NCI-H526 (cell line): ENCODE measurements around the gene GRB14.

Experiments
- DNase-seq, 2 experiments: peaks; one replicate each; lab custom pipeline; 2025; lab: John Stamatoyannopoulos, UW

GRB14 gene

DNA sequence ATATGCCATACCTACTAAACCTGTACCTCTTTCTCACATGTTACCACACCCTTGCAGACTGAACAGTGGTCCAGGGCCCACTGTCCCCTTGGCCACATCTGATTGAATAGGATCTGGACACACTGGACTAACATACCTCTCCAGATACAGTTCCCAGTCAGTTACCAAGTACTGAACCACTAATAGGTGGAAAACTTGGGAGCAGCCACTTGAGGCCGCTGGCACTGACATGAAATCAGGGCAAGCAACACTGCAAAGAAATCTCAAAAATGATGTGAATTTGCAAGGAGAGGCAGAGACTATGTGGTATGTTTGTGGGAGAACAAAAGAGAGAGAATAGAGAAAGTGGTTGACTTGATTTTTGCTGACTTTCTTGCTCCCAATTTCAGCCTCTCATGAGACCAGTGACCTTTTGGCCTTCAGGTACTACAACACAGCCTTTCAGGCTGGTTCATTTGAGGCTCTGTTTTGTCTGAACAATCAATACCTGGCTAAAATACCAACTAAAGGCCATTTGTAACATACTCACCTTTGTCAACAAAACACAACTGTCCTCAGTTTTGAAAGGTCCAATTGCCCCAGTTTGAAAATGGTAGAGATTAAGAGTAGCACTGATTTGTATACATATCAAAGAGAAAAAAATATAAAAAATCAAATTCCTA, 7.8 kb downstream of the GRB14 start:
- no peak for DNase-seq

DNA sequence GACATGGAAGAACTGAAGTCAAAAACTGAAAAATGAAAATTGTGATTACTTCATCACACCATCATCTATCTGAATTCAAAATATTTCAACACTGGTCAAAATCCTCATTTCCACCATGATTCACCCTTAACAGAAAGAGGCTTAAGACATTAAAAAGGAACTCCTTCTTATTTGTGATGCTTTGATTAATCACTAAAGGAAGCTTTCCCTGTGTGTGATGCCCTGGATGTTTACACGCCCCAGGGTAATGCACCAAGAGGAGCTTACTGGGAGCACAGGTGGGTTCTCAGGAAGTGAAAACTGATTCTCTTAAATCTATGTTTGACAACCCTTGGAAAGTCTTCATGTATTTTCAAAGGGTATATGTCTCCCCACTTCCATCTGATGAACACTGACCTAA, 11.5 kb downstream of the GRB14 start:
- DNase-seq, result no peak

DNA sequence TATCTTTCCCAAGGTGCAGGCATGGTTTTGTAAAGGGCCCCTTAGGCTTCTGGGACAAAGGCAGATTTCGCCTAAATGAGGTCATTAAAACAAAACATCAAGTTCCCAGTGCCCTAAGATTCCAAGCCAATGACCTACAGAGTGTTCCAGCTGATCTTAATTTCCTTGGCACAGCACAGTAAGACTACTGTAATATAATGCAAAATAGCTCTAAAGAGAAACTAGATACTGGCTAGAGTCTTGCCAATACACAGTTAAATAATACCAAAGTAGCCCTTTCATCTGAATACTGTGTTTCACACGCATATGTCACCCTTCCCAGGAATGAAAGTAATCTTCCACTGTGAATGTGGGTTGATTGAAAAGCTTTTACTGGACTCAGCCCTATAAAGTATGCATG, 14.7 kb downstream of the GRB14 start:
- DNase-seq, result no peak

DNA sequence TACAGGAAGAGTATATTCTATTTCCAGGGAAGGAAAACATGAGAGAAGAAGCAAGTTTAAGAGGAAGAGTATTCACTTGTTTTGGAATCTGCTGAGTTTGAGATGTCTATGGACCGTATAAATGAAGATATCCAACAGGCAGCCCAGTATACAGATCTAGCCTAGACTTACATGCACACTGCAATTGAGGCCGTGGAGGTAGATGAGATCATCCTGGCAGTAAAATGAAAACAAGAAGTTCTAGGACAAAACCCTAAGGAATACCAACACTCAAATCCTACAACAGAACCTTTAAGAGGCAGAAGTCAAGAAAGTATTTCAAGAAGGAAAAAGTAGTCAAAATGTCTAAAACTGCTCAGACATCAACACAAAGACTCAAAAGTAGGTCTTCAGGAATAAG, 16.0 kb downstream of the GRB14 start:
- no peak for DNase-seq

DNA sequence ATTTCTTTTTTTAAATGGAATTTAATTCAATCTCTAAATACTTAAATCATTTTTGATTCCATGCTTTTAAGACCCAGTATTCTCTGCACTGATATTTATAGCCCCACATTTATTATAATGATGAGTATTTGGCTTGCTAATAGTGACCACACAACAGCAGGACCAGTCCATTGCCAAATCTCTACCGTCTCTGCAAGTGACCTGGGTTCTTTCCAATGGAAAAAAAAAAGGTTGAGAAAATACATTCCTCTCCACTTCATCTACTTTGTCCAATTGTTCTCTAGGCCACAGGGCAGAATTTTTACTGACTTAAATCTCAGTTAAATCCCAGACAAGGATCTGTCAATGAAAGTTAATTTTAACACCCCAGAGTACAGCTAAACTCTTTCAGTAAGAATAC, 20.5 kb downstream of the GRB14 start:
- DNase-seq, result no peak

DNA sequence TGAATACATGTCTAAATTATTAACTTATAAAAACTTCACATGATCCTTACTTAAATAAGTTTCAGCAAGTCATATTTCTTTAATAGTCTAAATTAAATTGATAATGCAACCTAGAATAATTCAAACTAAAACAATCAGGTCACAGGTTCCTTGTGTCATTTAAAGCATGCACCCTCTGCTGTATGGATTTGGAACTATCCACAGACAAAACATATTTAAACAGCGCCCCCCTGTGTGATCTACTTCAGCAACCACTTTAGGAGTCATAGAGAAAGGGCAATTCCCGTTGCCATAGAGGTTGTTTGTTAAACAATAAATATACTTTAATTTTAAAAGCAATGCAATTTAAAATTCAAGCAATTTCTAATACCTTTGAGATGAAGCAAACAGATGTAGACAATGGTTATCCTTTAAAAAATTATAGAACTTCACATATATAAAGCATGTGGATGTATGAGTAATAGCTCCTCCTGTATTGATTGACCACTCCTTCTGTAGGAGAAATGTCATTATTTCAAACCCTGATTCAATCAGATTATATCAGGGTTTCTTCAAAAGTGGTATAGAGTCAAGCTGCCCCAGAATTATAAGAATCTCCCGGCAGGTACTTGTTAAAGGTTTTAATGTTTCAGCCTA, 21.2 kb downstream of the GRB14 start:
- DNase-seq, result peak; percentile 22 to 85

DNA sequence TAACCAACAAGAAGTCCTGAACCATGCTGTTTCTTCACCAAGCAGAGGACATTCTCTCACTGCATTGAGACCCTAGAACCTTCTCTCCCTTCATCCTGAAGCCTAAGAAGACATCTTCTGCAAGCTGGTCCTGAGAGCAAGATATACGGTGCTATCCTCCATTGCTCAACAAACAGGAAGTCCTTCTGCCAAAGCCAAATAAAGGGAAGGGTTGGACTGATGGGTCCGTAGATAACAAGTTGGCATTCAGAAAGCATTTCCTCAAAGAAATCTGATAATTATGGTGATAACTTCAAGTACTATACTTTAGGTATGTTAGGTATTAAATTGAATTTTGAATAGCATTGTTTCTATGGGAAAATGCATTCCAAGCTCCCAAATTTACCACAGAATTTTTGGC, 23.3 kb downstream of the GRB14 start:
- DNase-seq, result no peak

DNA sequence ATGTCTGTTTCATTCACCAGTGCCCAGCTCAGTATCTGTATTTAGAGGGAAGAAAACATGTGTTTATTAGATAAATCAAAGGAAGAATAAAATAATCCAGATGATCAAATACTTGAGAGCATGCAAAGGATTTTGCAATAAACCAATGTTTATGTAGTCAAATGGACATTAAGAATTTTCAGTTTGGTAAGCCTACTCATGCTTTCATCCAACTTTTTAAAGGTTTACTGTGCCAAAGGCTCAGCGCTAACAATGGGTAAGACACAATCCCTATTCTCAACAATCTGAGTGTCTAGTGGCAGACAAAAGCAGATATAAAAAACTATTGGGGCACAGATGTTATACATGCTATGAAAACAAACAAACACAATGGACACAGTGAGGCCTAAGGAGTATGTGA, 26.3 kb downstream of the GRB14 start:
- DNase-seq, result no peak

DNA sequence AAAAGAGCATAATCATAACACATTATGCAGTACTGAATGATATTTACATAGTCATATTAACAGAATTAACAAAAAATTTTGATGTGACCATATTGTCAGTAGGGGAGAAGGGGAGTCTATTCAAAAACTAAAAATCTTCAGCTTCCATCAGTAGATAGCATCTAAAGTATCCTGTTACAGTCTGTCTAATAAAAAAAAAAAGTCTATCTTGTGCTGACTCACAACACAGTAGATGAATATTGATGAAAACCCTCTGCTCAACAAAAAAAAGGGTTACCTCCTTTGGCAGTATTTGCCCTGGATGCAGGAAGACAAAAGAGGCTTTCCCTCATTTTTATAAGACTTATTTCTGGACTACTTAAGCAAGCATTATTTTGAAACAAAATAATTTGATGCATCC, 27.3 kb downstream of the GRB14 start:
- DNase-seq, result no peak

DNA sequence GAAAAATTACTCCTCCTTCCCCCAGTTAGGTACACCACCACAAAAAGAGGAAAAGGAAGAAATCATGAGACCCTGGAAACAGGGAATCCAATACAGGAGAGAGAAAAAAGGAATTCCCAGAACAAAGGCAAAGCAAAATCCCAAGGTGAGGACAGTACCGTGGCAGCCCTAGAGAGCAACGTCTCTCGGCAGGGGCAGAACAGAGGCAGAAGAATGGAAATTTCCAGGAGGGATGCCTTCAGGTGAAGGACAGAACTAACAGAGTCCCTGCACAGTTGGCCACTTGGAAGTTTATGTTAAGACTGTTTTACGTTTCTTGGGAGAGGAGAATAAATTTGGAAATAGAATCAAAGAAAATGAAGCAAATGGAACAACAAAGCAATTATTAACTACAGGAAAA, 27.7 kb downstream of the GRB14 start:
- no peak for DNase-seq

DNA sequence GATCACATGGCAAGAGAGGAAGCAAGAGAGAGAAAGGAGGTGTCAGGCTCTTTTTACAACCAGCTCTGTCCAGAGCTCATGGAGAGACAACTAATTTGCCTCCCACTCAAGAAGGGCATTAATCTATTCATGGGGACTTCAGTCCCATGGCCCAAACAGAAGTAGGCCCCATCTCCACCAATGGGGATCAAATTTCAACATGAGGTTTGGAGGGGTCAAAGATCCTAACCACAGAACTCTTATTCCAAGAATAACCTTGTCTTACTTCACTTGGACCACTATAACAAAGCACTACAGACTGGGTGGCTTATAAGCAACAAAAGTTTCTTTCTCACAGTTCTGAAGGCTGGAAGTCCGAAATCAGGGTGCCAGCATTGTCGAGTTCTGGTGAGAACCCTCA, 31.8 kb downstream of the GRB14 start:
- no peak for DNase-seq

DNA sequence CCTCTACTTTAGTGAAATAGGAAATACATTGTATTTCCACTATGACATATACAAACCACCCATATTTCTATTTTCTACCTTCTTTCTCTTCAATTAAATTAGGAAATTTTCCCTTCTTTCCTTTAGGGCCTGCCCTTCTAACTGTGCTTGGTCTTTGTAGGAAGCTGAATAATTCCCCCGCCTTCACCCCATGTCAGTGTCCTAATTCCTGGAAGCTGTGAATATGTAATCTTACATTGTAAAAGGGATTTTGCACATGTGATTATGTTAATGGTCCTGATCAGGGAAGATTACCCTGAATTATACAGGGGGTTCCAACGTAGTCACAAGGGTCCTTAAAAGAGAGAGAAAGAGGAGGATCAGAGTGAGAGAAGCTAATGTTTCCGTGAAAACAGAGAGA, 40.2 kb downstream of the GRB14 start:
- DNase-seq, result no peak

DNA sequence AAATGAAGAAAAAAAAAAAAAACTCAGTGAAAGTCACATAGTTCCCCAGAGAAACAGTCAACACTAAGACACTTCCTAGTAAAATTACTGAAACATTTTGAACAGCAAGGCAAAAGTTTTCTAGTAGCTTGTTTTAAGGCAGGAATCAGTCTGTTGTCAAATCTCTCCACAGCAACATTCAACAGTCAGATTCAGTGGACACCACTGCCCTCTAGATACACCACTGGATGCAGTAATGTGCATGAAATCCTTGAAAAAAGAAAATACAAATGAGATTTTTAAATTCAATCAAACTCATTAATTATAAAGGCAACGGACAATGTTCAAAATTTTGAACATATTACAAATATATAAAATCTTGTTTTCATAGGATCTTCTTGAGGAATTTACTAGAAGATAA, 46.4 kb downstream of the GRB14 start:
- DNase-seq, result no peak

DNA sequence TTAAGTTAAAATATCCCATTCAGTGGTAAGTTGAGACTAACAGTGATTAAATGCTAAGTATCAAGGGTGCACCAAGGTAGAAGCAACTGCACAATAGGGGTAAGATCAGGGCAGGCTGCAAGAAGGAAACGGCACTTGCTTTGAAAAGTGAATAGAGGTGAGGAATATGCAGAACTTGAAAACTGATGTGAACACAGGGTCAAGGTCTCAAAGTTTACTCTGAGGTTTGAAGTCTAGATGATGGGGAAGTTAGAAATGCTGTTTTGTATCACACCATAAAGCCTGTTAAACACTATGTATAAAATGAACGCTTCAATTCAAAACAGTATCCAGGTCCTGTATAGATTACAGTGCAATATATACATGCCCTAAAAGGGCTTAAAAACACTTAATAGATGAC, 50.8 kb downstream of the GRB14 start:
- DNase-seq, result no peak

DNA sequence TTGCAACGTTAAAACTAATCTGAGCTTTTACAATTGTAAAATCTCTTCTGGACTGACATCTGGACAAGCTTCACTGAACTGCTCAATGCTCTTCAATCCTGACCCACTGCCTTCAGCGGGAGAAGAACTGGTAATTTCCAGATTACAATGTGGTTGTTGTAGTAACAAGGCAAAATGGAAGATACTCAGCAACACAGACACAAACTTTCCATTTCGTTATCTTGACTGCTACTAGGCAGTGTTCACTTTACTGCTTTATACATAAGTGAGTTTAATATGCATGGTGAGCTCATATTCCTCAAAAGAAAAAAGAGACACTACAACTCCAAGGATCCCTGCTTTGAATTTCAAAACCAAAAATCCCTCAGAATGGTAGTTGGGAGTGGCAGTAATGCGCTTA, 51.9 kb downstream of the GRB14 start:
- DNase-seq, result no peak

DNA sequence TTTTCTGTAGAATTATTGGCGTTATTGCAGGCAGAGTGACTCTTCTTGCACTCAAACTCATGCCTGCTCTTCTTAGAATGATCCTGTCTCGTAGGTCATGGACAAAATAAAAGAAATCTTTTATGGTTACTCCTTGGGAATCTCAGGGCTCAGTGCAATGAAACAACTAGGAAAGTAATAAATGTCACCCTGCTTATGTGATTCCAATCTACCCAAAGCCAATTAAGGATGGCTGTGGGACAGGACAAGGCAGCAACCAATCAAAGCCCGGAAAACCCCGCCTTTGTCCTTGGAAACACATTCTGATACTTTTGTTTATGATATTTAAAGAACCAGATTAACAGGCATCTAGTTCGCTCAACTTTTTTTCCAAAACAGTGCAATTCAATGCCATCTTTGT, 53.0 kb downstream of the GRB14 start:
- DNase-seq, result no peak

DNA sequence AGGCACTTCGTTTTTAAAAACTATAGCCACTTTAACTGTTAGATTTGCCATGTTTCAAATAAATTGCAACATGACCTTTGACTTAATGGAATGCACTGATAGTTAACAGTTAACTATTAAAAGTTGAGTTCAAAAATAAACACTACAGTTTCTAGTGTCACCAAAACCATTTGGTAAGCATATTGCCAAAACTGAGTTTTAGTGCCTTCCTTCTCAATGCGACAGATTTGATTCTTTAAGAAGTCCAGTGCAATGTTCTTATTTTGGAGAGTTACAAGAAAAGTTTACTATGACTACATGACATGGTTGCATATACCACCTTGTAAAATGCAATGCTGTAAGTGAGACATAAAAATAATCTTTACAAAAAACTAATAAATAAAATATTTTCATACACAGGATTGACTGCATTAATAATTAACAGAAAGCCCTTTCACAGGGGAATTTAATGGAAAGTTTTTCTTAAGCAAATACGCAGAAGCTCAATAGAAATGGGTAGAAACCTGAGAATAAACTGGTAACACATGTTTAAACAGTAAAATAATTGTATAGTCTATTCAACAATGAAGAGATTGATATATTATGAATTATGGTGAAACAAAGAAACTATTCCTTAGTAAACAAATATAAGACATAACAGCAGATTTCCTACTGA, 53.8 kb downstream of the GRB14 start:
- peak in 1 of 2 experiments; percentile 39 for DNase-seq

DNA sequence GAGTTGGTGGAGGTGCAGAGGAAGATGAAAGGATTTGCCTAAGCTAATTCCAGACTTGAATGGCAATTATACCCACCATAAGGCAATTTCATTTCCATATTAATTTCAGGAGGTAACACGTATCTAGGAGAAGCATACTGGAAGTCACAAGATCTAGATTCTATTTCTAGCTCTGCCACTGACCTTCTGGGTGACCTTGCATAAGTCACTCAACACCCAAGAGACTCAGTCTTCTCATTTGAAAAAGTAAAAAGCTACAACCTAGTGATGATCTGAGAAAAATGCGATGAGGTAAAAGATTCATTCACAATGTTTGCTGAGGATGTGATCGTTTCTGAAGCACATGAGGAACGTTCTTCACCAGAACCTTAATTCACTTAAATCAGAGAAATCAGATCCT, 55.9 kb downstream of the GRB14 start:
- DNase-seq, result peak; percentile 55 to 67

DNA sequence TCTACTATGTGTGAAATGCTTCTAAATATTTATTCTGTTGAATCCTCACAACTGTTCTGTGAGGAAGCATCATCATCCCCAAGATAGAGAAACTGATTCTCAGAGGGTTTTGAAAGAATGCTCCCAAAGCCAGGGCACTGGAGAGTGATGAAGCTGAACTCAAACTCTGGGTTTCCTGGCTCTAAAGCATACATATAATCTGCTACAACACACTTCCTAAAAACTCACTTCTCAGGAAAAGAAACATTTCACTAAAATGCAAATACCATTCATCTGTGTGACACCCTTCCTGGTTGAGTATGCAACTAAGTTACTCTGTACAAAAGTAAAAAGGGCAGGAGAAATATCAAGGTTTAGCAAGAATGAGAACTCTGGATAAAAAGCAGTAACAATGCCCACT, 58.6 kb downstream of the GRB14 start:
- DNase-seq, result no peak

DNA sequence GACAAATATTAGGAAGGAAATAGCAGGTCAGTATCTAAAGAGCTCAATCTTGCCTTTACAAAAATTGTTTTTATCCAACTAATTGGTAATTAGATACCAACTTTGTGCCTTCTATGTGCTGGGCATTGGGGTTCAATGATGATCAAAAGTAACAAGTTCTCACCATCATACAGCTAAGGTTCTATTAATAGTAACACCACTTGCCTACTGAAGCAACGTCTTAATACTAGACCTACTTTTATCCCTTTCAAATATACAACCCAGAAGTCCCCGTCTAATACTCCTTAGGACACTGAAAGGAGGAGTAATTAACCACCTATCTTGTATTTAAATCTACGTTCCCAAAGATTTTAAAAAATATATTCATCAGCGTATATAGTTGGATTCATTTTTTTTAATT, 59.3 kb downstream of the GRB14 start:
- no peak for DNase-seq

DNA sequence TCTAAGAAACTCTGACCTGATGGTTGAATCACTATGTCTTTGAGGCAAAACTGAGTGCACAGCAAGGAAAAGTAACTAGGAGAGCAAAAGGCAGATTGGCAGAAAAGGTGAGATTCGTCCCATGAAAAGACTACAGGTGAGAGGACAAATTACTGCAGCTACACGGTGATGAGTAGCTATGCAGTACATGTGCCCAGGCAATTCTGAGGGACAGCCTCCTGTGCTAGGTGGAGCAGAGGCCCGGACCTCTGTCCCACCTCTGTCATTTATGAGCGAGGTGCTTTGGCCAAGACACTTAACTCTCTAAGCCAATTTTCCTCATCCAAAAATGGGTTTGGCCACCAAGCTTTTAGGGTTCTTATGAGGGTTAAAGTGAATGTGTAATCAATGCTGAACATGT, 59.9 kb downstream of the GRB14 start:
- DNase-seq, result no peak

DNA sequence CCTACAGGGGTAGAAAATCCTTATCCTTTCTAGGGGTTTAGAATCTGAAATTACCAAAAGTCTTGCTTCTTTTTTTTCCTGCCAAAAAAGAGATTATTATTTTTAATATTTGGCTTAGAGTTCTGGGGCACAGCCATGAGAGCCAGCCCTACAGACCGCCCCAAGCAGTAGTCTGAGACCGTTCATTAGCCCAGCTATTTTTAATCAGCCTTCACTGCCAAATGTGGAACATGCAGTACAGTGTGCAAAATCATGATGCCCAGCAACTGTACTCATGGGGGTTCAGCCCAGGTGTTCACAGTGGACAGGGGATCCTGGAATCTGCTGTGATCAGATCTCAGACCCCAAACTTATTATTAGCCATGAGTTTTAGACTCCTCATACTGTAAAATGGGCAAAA, 60.4 kb downstream of the GRB14 start:
- DNase-seq, result no peak

DNA sequence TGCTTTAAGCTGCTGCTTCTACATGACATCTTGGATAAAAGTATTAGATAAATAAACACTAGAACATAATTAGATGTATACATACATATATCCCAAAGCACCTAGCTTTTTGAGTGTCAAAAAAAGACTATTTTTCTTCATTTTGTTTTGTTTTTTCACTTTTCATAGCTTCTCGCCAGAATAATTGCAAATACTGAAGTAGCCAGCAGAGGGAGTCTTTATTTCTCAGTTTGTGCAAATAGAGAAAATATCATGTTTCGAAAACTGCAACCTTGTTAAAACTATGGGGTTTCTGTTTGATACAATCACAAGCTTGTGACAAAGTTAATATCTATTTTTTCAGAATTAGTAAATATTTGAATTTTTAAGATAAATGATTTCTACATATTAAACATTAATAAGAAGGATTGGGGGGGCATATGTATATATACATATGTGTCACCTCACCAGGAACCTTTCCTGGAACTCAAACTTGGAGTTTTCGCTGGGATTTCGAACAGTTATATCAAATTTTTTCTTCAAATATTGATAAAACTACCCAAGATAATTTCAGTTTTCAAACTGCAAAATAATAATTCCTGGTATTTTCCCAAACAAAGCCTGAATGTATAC, 61.0 kb downstream of the GRB14 start:
- DNase-seq, result peak in 1 of 2 experiments; percentile 51
